GM23248 (cell line): ENCODE results near the gene PRR23E.

Source experiments
- EZH2 ChIP-seq: fragments of 200-600 bp; sonication (generic); IDR thresholded peaks from 2 replicates; pipeline ENCODE4 v1.6.1; 2018; ENCODE audit warnings: antibody characterized with exemption, mild to moderate bottlenecking; ENCODE audit not compliant: insufficient read depth, poor library complexity, severe bottlenecking
- EZH2phosphoT487 ChIP-seq: fragments of 200-600 bp; sonication (generic); IDR thresholded peaks from 2 replicates; pipeline ENCODE4 v1.6.1; 2018; ENCODE audit warnings: antibody characterized with exemption, moderate library complexity, mild to moderate bottlenecking, low read depth; ENCODE audit not compliant: insufficient read depth

DNA sequence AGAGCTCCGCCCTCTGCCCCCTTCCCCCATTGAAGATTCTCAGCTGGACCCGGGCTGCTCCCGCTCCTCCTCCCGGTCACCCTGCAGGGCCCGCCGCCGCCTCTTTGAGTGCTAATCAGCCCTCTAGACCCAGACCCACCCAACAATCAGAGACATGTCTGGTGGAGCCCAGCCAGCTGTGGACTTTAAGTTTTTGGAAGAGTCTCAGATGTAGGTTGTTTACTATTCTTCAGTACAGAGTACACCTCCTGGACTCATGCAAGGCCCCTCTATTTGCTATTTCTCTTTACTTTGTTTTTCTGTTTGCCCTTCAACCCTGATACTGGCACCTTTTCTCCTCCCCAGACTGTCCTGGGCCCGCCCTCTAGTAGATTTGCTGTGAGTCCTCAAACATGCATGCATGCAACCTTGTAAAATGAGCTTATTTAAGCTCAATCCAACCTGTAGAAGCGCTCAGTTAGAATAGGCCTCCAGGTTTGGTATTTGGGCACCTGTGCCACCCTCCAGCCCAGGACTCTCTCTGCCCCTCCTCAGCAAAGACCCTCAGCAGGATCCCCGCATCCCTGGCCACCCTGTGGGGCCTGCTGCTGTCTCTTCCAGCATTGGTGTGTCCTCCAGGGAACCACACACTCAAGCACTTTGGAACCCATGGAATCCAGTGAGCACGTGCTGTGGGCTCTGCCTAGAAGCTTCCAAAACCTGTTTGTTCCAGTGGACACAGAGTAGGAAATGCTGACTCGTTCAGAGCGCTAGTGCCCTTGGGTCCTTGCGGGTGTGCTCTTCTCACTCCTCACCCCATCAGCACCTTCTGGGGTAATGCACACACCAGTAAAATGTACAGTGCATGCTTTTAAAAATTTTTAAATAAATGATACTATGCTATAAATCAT is 4.6 kb downstream of the PRR23E start:
- no peak for TF ChIP-seq EZH2phosphoT487
- no peak for TF ChIP-seq EZH2
